HL-60/S4 treated with phorbol 12-myristate 13-acetate at 8.2 ng/mL for 4 days and 3 days (cell line): ENCODE measurements around the gene COX17.

Experiments
- in situ Hi-C: fragments of 300-500 bp; cut with MboI; formaldehyde crosslinking; loops from 2 replicates; pipeline ENCODE4 v1.15.0; 2022; ENCODE audit warnings: low sequenced_read_pairs

COX17 gene

GRCh38 chr3:119676771-119677640 lies at the start of gene COX17:
Gene COX17, minus strand, starts transcription at chr3:119677406. Its CDS starts 96 bp downstream, at chr3:119677310.
- in situ Hi-C loops, result loop anchor here (25.0 kb wide), 1 partner anchor 790 kb away; no protein-coding TSS in a partner anchor

DNA sequence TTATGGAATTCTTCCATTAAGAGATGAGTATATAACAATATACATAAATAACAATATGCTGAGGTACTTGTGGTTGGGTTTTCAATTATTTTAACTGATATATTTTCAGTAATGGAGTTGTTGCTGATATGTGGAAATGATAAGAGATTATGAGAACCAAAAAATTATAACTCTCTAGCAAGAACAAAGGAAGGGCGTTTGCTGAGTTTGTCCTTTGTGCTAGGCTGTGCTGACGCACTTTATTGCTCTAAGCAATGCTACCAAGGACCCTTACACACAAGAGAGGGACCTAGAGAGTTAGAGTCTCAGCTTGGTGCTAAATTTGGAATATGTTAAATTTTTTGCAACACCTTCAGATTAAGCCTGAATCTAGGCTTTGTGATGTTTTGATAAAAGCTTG lies 49.7 kb upstream of the COX17 start:
- in situ Hi-C loops, result no loop called here

GRCh38 chr3:119723022-119723421 lies 45.8 kb upstream of the COX17 start:
- in situ Hi-C loops, result no loop called here

DNA sequence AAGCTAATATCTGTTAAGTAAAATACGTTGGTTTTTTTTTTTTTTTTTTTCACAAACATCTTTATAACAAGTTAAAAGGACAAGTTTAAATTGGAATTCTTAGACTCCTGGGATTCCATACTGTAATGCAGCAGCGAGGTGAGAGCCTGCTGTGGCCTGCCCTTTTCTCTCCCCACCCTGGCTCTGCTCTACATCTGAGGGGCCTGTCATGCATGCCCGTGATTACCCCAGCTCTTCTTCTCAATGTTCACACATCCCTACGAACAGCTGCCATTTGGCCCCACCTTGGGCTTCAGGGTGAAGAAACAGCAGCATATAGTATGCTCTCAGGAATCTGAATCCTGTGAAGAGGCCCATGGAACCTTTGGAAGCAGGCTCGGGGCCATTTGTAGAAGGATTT lies 40.3 kb upstream of the COX17 start:
- in situ Hi-C loops, result no loop called here

DNA sequence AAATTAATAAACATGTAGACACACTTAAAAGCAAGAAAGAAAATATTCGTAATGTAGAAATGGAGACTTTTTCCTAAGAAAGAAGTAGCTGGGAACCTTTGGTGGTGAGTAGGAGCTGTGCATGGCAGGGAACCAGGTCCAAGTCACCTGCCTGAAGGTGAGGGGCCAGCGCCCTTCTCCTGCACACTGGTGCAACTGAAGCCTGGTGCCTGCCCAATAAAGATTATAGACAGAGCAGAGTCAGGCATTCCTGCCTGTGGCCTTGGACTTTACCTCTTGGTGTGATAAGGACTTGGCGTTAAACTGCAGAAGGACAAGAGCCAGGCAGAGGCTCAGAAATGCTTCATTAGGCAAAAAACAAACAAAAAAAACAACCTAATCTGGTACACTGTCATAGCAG lies 39.8 kb upstream of the COX17 start:
- in situ Hi-C loops, result no loop called here

DNA sequence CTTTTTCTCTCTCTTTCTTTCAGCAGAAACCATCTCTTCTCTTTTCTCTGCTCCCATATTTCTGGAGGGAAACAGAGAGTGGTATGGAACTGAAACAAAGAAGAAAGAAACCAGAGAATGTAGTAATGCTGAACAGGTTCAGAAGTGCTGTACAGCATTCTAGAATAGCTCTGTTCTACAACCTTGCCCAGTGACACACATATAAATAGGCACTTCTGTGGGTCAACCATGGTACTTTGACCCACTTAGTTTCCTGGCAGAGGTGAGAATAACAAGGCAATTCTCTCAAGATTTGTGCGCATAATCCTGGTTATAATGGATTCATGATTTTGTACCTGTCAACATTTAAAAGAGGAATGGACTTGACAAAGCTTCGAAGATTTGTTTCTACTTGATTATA lies 37.9 kb upstream of the COX17 start:
- in situ Hi-C loops, result no loop called here

DNA sequence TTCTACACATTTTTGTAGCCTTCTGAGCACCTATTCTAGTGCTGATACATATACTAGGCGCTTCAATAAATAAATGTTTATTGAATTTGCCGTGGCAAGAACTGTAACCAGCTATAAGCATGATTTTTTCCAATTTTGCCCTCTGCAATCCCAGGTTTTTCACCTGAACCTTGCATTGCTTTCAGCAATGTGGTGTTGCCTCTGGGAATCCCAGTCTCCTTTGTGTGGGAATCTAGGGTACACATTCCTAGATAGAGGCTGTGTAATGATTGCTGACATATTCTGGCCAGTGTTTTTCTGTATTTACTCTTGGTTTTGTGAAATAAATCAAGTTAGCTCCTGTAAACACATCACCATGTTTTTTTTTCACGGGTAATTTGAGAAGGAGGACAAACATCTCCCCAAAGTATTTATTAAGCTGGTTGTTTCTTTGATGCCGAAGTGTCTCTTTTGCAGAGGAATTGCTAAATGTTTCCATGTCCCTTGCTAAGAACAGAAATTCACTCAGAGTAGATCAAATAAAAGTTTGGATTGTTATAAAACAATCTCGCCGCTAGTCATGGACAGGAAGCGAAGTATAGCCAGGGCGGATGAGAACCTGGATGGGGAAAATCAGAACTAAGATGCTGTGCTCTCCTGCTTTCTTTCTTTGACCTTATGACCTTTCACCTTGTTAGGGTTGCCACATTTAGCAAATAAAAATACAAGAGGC lies 26.8 kb upstream of the COX17 start:
- in situ Hi-C loops, result no loop called here

GRCh38 chr3:119702530-119703527 lies 25.6 kb upstream of the COX17 start, which contains the start of gene CFAP91:
Gene CFAP91, plus strand, starts transcription at chr3:119703022. Its CDS starts 77 bp downstream, at chr3:119703099.
- in situ Hi-C loops, result no loop called here

GRCh38 chr3:119700920-119701734 lies 23.9 kb upstream of the COX17 start:
- in situ Hi-C loops, result no loop called here

- in situ Hi-C loops, result no loop called here
These were observed 23.2 kb upstream of the COX17 start for GRCh38 chr3:119700269-119700919.

GRCh38 chr3:119697394-119697793 lies 20.2 kb upstream of the COX17 start:
- in situ Hi-C loops, result loop anchor here (25.0 kb wide), 1 partner anchor 810 kb away; no protein-coding TSS in a partner anchor

DNA sequence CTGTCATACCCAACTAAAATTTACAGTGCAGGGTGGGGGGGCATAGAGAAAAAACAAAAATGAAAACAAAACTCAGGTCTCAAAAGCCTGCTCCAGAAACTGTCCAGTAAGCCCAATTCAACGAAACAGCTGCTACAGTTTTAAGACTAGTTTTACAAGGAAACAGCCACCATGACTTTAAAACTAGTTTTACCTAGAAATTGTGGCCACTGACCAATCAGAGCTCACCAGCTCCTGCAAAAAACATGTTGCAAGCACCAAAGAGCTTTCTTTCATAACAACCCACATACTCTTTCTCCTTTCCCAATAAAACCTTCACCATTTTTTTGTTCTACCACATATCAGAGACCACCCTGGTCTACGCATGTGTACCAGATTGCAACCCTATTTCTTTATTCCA lies 18.3 kb upstream of the COX17 start:
- in situ Hi-C loops, result loop anchor here (25.0 kb wide), 1 partner anchor 808 kb away; no protein-coding TSS in a partner anchor

DNA sequence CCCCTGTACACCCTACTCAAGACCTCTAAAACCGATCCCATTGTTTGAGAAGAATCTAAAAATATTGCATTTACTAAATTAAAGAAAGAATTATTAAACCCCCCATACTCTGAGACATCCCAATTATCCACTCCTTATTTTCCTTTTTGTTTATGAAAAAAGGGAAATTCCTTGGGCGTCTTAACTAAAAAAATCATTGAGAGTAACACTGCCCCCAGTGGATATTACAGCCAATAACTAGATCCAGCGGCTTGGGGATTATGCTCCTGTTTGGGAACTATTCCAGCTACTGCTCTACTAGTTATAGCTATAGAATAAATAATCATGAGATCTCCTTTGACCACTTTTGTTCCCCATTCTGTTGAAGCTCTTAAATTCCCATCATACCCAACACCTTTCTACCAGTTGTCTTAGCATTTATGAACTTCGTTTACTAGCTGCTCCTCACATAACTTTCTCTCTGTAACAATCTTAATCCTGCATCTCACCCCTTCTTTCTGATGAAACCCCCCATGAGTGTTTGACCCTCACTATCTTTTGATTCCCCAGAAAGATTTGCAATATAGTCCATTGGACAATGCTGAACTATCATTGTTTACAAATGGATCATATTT lies 12.9 kb upstream of the COX17 start:
- in situ Hi-C loops, result loop anchor here (25.0 kb wide), 1 partner anchor 803 kb away; no protein-coding TSS in a partner anchor

- in situ Hi-C loops, result loop anchor here (25.0 kb wide), 1 partner anchor 796 kb away; no protein-coding TSS in a partner anchor
These were observed 6.2 kb upstream of the COX17 start for GRCh38 chr3:119683421-119683820.

DNA sequence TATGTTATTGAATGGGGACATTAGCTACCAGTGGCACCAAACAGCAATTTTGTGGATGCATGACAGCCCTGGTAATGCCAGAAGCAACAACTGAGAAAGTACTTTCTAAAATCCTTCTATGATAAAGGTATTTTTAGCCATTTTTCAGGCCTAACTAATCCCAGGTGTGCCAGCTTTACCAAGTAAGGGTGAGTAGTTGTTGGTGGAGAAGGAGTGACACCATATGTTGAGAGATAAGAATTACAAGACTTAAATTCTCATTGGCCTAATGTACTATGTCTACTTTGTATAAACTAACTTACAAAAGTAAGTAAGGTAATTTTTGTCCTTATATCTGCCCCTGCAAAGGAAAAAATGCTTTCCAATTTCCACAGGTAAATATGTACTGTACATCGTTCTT lies 4.1 kb upstream of the COX17 start:
- in situ Hi-C loops, result loop anchor here (25.0 kb wide), 1 partner anchor 794 kb away; no protein-coding TSS in a partner anchor

DNA sequence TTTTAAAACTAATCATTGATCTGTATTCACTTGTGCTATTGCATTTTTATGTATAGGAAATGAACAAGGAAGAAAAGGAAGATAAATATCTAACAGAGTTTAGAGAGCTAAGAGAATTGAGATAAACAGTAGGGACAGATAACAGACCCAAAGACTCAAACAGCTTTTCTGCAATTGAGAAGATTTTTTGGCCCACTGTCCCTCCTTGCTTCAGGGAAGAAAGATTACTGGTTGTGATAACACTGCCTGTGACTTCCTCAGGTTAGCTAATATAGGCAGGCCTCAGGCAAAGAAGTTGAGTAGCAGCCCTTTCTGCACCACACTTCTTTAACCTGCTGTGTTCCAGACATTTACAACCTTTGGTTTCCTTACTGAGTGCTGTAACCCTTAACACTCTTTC lies 2.7 kb upstream of the COX17 start:
- in situ Hi-C loops, result loop anchor here (25.0 kb wide), 1 partner anchor 793 kb away; no protein-coding TSS in a partner anchor

DNA sequence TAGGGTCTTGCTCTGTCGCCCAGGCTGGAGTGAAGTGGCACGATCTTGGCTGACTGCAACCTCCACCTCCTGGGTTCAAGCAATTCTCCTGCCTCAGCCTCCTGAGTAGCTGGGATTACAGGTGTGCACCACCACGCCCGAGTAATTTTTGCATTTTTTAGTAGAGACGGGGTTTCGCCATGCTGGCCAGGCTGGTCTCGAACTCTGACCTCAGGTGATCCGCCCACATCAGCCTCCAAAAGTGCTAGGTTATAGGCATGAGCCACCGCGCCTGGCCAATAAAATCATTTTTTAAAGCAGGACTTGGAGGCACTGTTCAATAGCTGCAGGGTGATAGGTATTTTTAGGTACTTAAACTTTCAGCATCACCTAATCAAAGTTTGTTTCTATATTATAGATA lies 1.0 kb upstream of the COX17 start:
- in situ Hi-C loops, result loop anchor here (25.0 kb wide), 1 partner anchor 791 kb away; no protein-coding TSS in a partner anchor

- in situ Hi-C loops, result loop anchor here (25.0 kb wide), 1 partner anchor 790 kb away; no protein-coding TSS in a partner anchor
These were observed 382 bp upstream of the COX17 start for GRCh38 chr3:119677641-119677934.
